Measurements from ENCODE around the gene FAM3A.

DNA sequence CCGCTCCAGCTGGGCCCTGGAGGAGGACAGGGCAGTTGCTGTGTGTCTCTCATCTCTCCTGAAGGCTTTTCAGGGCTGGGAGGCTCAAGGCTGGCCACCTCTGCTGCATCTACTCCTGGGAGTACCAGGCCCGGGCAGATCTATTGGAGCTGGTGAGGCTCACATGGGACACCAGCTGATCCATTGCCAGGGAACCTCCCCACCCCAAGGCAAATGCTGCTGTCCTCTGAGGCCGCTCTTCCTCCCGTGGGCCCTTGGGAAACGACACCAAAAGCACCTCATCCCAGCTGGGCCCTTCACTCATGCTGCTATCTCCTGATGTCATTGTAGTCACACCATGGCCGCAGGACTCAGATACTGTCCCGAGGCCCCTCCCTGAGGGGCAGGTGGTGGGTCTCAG, 33.2 kb downstream of the FAM3A start:
- TF ChIP-seq, protein P1, sequence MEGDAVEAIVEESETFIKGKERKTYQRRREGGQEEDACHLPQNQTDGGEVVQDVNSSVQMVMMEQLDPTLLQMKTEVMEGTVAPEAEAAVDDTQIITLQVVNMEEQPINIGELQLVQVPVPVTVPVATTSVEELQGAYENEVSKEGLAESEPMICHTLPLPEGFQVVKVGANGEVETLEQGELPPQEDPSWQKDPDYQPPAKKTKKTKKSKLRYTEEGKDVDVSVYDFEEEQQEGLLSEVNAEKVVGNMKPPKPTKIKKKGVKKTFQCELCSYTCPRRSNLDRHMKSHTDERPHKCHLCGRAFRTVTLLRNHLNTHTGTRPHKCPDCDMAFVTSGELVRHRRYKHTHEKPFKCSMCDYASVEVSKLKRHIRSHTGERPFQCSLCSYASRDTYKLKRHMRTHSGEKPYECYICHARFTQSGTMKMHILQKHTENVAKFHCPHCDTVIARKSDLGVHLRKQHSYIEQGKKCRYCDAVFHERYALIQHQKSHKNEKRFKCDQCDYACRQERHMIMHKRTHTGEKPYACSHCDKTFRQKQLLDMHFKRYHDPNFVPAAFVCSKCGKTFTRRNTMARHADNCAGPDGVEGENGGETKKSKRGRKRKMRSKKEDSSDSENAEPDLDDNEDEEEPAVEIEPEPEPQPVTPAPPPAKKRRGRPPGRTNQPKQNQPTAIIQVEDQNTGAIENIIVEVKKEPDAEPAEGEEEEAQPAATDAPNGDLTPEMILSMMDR (IDR thresholded peaks at IDR 0.05 in 2 of 3, conservative IDR thresholded peaks at IDR 0.05 in 1 of 3; ENCODE audit: insufficient read depth in 2 of 3, low read depth in 1 of 3, low read length in 3 of 3) = no peak
- TF ChIP-seq HDAC6 (IDR thresholded peaks at IDR 0.05; ENCODE audit: low read depth, low read length) (no peak), CHD2 (IDR thresholded peaks at IDR 0.05; ENCODE audit: low read depth, low read length) (no peak), NFIC (IDR thresholded peaks at IDR 0.05) (no peak), NR3C1 (CRISPR knock-in tag; IDR thresholded peaks at IDR 0.05) (no peak), C11orf30 (IDR thresholded peaks at IDR 0.05; ENCODE audit: low read depth) (no peak), ZNF274 (IDR thresholded peaks at IDR 0.05; ENCODE audit: borderline replicate concordance, low read depth, low read length) (no peak), ZNF143 (CRISPR knock-in tag; IDR thresholded peaks at IDR 0.05) (no peak), TAF1 (IDR thresholded peaks at IDR 0.05; ENCODE audit: control insufficient read depth, extremely low read depth, insufficient read depth, low read length, severe bottlenecking) (no peak), TFE3 (CRISPR knock-in tag; IDR thresholded peaks at IDR 0.05) (no peak)
- TF ChIP-seq, protein P2, sequence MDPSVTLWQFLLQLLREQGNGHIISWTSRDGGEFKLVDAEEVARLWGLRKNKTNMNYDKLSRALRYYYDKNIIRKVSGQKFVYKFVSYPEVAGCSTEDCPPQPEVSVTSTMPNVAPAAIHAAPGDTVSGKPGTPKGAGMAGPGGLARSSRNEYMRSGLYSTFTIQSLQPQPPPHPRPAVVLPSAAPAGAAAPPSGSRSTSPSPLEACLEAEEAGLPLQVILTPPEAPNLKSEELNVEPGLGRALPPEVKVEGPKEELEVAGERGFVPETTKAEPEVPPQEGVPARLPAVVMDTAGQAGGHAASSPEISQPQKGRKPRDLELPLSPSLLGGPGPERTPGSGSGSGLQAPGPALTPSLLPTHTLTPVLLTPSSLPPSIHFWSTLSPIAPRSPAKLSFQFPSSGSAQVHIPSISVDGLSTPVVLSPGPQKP (CRISPR knock-in tag; IDR thresholded peaks at IDR 0.05) = no peak
